ENCODE data around the gene ARMC9. TPM values are rescaled to one million over a fixed set of nuclear protein-coding genes. Genes with fewer than 3 reads are reported as not detected.

Gene ARMC9
- total and polyA plus RNA-seq, 2 experiments from 2014 or later, result 22.5 to 23.7 TPM

GRCh38 chr2:231383416-231384108, 185.1 kb downstream of the ARMC9 start:
- H4K20me1 ChIP-seq (ENCODE audit: insufficient read depth, poor library complexity, severe bottlenecking), result no peaks in the 10 kb centered on the region
- peak; percentile 58 for DNase-seq (ENCODE audit: low spot score)
- H3K27ac ChIP-seq, result peak overlapping the region; percentile 60
- H3K79me2 ChIP-seq, result no peaks in the 10 kb centered on the region
- H2AFZ ChIP-seq, result no peak overlapping the region
- H3K4me3 ChIP-seq, result no peak overlapping the region
- H3K27me3 ChIP-seq, result no peaks in the 10 kb centered on the region
- H3K36me3 ChIP-seq (replicated peaks; ENCODE audit: insufficient read depth, low read depth), result no peaks in the 10 kb centered on the region
- TF ChIP-seq EZH2phosphoT487 (IDR thresholded peaks at IDR 0.05; ENCODE audit: low read depth, severe bottlenecking, unreplicated experiment) (no peak), CTCF (IDR thresholded peaks at IDR 0.05; ENCODE audit: poor library complexity) (no peak), EZH2 (IDR thresholded peaks at IDR 0.05; ENCODE audit: borderline replicate concordance) (no peak)
- 60% methylated on average over 15 of the region's 15 CpGs for WGBS (ENCODE audit: low lambda C conversion rate, missing lambda C conversion rate)
- peaks cover 8% of the 10 kb centered on the region for H3K4me1 ChIP-seq (ENCODE audit: insufficient read depth)
- no peak overlapping the region for H3K4me2 ChIP-seq
- no peaks in the 10 kb centered on the region for H3K9me2 ChIP-seq (replicated peaks; ENCODE audit: insufficient read depth)
- H3K9me3 ChIP-seq (ENCODE audit: low read depth), result no peaks in the 10 kb centered on the region

- Histone ChIP-seq H3K79me2 (no peaks in the 10 kb centered on the region), H3K27me3 (no peaks in the 10 kb centered on the region), H3K9me3 (ENCODE audit: low read depth) (no peaks in the 10 kb centered on the region), H3K9me2 (replicated peaks; ENCODE audit: insufficient read depth) (no peaks in the 10 kb centered on the region), H3K4me1 (ENCODE audit: insufficient read depth) (peaks cover 8% of the 10 kb centered on the region), H3K4me2 (no peak overlapping the region), H4K20me1 (ENCODE audit: insufficient read depth, poor library complexity, severe bottlenecking) (no peaks in the 10 kb centered on the region), H2AFZ (no peak overlapping the region), H3K27ac (peak overlapping the region; percentile 48), H3K36me3 (replicated peaks; ENCODE audit: insufficient read depth, low read depth) (no peaks in the 10 kb centered on the region), H3K4me3 (no peak overlapping the region)
- no peak for DNase-seq (ENCODE audit: low spot score)
- 84% methylated on average over 2 of the region's 2 CpGs for WGBS (ENCODE audit: low lambda C conversion rate, missing lambda C conversion rate)
- TF ChIP-seq EZH2phosphoT487 (IDR thresholded peaks at IDR 0.05; ENCODE audit: low read depth, severe bottlenecking, unreplicated experiment), result no peak
- no peak for TF ChIP-seq CTCF (IDR thresholded peaks at IDR 0.05; ENCODE audit: poor library complexity)
- no peak for TF ChIP-seq EZH2 (IDR thresholded peaks at IDR 0.05; ENCODE audit: borderline replicate concordance)
Observed at GRCh38 chr2:231384109-231384435, 185.6 kb downstream of the ARMC9 start.

- no peak overlapping the region for H3K4me2 ChIP-seq
- no peaks in the 10 kb centered on the region for H4K20me1 ChIP-seq (ENCODE audit: insufficient read depth, poor library complexity, severe bottlenecking)
- H3K4me3 ChIP-seq, result no peak overlapping the region
- no peaks in the 10 kb centered on the region for H3K9me2 ChIP-seq (replicated peaks; ENCODE audit: insufficient read depth)
- no peak for DNase-seq (ENCODE audit: low spot score)
- H3K4me1 ChIP-seq (ENCODE audit: insufficient read depth), result peaks cover 8% of the 10 kb centered on the region
- no peaks in the 10 kb centered on the region for H3K36me3 ChIP-seq (replicated peaks; ENCODE audit: insufficient read depth, low read depth)
- H3K27me3 ChIP-seq, result no peaks in the 10 kb centered on the region
- TF ChIP-seq EZH2 (IDR thresholded peaks at IDR 0.05; ENCODE audit: borderline replicate concordance), result no peak
- no peak for TF ChIP-seq EZH2phosphoT487 (IDR thresholded peaks at IDR 0.05; ENCODE audit: low read depth, severe bottlenecking, unreplicated experiment)
- TF ChIP-seq CTCF (IDR thresholded peaks at IDR 0.05; ENCODE audit: poor library complexity), result no peak
- H2AFZ ChIP-seq, result no peak overlapping the region
- 95% methylated on average over 2 of the region's 2 CpGs for WGBS (ENCODE audit: low lambda C conversion rate, missing lambda C conversion rate)
- no peaks in the 10 kb centered on the region for H3K79me2 ChIP-seq
- H3K9me3 ChIP-seq (ENCODE audit: low read depth), result no peaks in the 10 kb centered on the region
- H3K27ac ChIP-seq, result no peak overlapping the region
Observed at GRCh38 chr2:231384970-231385369, 186.5 kb downstream of the ARMC9 start.
